Stimulated activated CD8-positive, alpha-beta memory T cell treated with anti-CD3 and anti-CD28 coated beads, Interleukin-12 subunit alpha, Interleukin-12 subunit beta, amount 100 ng/mL, for 24 hours (primary cell): ENCODE measurements around the gene CHST10.
"Not testable (repeated sequence)": the region's sequence is repeated elsewhere in the genome, so short reads cannot be mapped to it uniquely, and the experiment has no call there.

ENCODE experiments used
- DNase-seq: peaks from one replicate; pipeline ENCODE4 v3.0.0-alpha.2; 2020; ENCODE audit errors: extremely low read depth

The CHST10 gene

DNA sequence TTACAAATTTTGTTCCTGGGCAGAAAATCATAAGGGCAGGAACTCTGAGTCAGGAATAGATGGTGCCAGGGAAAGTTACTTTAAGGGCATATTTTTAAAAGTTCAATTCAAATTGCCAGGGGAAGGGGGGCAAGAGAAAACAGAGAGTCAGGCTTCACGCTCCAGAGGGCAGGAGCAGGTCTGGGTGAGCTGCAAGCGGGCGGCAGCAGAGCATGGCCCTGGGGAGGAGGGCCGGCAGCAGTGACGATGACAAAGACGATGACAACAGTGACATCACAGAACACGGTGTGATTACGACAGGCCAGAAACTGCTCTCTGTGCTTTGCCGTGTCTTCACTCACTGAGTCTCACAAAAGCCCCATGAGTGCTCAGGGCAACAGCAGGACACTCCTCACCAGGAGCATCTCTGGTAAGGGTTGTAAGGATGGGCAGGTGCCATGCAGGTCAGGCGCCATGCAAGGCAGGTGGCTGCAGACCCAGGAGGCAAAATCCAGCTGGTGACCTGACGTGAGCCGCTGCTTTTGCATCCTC is 23.3 kb downstream of the CHST10 start:
- no peak for DNase-seq

DNA sequence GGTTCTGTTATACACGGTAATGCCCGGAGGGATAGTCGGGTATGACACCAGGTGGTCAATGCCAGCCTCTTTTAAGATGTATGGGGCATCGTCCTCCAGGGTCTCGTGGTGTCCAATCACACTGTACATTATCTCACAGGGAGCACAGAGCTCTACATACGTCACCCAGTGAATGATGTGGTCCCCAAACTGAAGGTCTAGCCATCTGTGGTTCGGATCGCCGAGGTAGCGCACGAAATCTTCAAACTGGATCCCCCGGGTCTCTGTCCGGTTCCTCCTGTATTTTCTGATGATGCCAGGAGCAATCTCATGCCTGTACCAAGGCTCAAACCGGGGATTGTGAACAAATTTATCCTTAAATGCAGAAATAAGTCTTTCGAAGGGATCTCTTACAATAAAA is 24.1 kb downstream of the CHST10 start:
- DNase-seq = no peak

DNA sequence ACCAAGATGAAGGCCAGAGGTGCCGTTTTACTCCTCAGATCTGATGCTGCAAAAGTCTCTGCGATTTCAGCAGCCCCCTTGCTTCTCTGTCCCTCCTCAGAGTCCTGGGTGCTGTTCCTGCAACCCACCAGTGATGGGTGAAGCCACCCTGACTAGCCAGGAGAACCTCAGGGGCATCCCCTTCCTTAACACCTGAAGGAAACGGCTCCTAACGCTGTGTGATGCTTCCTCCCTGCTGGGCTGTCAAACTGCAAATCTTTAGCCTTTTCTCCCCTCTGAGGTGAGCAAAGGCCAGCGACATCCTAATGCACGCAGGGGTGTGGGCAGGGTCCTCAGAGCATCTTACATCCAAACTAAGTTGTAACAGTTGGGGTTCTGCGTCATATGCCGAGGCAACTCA is 24.8 kb downstream of the CHST10 start:
- DNase-seq = no peak

DNA sequence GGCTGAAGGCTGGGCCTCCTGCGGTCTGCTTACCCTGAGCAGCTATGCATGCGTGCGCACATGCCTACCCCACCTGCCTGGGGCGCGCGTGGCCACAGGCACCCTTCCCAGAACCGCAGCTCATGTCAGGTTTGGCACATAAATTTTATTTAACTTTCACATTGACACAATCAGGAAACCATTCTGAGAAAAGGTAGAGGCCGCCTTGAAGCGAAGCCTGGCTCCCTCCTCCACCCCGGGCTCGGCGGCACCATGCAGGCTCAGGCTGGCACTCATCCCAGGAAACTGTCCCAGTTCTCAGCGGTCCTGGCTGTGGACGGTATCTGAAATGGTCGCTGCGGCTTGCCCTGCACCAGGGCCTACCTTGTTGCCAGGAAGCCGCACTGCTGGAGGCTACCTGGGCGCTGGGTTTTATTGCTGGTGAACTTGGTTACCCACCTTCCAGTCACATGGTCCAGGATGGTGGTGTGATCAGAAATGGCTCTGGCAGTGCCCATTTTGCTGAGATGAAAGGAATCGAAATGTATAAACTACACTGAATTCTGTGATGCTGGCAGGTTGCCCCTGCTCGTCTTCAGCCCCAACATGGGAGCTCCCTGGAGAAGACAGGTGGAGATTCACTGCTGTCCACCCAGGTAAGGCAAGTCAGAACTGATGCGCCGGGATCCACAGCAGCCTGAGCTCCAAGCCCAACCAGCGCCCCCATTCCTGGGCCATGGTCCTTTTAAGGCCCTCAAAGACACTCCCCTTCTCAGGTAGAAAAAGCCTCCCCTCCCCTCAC is 25.5 kb downstream of the CHST10 start:
- DNase-seq = no peak

DNA sequence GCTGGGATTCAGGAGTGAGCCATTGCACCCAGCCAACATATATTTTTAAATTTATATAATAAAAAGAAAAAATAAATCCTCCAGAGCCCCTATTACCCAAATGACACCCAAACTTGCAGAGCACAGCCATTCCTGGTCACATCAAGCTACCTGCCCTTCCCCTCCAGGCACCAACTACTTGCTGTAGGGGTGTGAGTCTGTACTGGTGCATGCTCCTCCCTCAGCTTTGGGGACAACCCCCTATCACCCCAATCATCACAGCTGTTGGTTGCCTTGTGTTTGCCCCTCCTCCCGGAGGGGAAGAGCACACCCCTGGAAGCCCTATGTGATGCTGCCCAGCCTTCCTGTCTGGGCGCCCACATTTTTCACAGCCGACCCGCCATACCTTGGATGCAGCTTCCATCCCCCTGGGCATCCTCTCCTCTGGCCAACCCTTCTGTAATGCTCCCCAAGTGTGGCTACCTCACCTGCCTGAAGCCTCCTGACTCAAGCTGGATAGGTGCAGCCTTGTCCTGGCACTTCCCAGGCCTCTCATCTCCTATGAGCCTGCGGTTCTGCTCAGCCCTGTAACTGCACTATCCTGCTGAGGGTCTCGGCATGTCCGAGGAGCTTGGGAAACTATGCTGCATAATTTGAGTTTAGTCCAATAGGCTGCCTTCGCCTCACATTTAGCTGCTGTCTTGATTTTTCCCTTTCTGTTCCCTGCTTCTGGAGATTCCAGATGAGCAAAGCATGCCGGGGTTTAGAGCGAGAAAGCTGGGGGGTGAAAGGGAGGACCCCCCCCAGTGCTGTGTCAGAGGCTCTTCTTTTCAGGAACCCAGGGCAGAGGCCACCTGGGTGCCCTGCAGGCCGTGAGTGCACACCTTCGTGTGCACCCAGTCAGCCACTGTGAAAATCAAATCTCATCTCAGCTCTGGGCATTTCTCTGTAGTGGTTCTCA is 27.2 kb downstream of the CHST10 start:
- no peak for DNase-seq

DNA sequence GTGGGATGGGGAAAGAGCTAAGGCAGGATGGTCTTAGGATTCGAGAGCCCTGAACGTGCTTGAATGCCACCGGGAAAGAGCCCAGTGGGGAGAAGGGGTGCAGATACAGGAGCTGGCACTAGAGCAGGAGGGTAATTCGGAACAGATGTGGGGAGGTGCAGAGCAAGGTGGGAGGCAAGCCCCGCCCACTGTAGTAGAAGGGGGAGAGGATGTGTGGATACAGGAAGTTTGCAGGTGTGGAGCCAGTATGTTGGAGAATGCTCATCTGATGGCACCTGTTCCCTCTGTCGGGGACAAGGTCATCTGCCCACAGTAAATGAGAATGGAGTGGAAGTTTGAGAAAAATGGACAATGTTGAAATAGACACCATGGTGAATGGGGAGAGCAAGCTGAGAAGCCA is 28.8 kb downstream of the CHST10 start:
- DNase-seq = no peak

DNA sequence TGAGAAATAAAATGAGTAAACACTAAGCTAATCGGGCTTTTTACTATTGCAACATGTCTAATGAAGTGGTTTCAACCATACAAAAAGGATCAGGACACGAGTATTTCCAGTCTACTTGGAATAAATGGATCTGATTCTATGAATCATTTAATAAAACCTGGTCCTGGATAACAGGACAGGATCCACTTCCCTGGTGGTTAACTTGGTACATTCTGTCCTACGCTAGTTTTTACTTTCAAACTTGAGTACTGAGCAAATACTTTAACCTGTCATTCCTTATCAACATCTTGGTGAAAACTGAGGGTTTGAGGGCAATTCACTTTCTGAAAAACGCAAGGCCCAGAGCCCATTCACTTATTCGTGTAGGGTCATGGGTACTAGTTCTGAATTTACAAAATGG is 33.5 kb downstream of the CHST10 start:
- DNase-seq = no peak

DNA sequence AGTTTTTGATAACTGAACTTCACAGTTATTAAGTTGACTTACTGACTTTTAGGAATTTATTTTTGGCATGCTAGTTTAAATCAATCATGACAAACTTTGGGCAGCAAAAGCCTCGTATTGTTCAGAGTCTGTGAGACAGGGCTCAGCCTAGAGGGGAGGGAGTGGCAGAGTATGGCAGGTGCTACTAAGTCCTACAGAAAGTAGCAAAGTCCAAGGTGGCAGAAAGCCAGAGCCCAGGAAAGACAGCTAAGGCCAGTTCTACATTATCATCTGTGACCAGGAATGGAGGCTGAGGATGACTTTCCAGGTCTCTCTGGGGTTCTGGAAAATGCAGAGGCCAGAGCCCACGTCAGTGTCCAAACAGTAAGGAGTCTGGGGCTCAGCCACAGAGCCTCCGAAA is 34.2 kb downstream of the CHST10 start:
- no peak for DNase-seq

DNA sequence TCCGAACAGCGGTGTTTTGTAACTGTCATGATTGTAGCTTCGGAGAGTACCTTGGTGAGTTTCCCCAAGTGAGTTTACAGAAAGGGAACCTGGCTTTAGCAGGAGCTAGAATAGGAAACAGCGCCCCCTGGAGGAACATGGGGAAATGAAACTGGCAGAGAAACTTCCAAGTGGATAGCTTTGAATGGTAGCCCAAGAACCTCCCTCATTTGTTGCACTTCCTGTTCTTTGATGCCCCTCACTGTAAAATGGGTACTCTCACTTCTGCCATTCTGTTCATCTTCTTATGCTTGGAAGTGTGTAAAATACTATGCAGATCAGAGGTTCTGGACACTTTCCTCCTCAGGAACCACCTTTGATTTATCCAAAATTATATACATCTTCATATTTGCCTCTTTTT is 36.2 kb downstream of the CHST10 start:
- peak; percentile 33 for DNase-seq

DNA sequence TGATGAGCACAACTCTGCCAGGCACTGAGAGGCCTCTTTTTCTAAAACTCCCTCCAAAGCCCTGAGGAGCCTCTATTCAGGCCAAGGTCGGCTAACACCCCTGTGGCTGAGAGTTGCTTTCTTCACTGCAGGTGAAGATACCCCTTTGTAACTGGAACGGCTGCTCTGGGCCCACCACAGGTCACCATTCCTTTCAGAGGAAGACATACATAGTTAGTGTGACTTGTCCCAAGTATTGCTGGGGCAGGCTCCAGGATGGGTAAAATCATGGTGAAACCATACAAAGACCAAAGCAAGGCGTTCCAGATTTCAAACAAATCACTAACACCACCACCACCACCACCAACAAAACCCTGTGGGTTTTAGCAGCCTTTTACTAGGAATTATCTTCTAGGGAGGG is 36.8 kb downstream of the CHST10 start:
- no peak for DNase-seq

DNA sequence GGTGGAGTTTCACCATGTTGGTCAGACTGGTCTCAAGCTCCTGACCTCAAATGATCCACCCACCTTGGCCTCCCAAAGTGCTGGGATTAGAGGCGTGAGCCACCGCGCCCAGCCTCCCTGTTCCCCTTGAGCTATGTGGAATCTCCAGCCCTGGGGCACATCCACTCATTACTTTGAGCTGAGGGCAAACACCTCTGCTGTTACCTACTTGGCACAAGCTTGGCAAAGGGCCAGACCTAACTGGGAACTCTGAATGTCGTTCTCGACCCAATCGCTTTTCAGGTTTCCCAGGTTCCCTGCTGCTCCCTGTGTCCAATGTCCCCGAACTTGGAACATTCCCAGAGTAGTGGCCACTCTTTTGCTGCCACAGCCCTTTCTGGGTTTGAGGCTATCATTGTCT is 40.6 kb downstream of the CHST10 start:
- DNase-seq = no peak

DNA sequence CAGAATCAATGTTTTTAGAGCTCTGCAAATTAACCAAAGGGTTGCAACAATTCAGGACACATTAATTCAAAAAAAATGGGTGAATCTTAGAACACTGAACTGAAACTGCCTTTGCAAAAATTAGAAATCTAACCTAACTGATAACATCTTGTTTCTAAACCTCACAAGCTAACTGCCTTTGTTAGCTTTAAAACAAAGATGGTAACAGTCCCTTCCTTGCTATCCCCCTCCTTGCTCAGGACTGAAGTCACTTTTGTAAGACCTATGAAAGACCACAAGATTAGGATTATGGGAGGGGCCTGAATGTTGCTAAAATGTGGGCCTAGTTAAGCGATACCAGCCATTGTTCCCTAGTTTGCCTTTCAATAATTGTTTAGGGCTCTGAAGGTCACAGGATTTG is 50.3 kb downstream of the CHST10 start:
- DNase-seq = no peak

DNA sequence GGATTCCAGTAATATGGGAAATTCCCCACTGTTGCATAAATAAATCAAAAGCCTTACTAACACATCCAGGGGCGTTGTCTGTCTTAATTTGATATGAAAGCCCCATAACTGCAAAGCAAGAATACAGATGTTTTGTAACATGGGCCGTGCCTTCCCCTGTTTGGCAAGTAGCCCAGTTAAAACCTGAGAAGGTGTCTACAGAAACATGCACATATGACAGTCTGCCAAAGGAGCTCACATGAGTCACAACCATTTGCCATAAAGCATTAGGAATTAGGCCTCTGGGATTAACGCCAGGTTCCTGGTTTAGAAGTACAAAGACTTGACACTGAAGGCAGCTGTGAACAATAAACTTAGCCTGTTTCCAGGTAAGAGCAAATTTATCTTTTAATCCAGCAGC is 52.0 kb downstream of the CHST10 start:
- no peak for DNase-seq

DNA sequence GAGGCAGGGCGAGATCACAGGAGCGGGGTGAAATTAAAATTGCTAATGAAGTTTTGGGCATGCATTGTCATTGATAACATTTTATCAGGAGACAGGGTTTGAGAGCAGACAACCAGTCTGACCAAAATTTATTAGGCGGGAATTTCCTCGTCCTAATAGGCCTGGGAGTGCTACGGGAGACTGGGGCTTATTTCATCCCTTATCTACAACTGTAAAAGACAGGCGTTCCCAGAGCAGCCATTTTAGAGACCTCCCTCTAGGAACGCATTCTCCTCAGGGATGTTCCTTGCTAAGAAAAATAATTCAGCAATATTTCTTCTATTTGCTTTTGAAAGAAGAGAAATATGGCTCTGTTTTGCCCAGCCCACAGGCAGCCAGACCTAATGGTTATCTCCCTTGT is 55.2 kb downstream of the CHST10 start:
- not testable (repeated sequence) for DNase-seq

DNA sequence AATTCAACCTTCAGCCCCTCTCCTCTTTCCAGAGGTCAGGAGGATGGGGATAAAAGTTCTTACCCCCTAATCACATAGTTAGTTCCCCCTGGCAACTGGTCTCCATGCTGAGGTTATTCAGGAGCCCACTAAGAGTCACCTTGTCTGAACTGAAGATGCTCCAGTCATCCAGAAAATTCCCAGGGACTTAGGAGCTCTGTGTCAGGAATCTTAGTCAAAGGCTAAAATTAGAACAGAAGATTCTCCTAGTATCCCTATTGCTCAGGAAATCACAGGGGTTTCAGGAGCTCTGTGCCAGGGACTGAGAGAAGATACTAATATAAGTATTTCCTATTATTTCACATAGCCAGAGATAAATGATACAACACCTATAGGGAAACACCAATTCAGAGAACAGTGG is 57.9 kb downstream of the CHST10 start:
- no peak for DNase-seq

DNA sequence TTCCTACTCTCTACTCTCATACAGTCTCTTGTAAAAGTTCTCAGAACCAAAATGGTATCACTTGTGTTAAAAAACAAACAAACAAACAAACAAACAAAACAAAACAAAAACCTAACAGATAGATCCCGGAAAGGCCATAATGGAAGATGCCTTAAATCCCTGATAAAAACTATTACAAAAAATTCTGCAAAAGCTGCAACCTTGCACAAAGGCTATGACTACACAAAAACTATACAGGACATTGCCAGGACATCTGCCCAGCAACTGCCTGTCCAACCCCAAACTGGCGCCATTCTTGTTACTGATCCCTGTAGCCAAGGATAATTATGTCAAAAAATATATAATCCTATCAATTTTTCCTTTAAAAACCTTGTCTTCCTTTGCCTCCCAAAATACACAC is 58.9 kb downstream of the CHST10 start:
- DNase-seq = no peak

DNA sequence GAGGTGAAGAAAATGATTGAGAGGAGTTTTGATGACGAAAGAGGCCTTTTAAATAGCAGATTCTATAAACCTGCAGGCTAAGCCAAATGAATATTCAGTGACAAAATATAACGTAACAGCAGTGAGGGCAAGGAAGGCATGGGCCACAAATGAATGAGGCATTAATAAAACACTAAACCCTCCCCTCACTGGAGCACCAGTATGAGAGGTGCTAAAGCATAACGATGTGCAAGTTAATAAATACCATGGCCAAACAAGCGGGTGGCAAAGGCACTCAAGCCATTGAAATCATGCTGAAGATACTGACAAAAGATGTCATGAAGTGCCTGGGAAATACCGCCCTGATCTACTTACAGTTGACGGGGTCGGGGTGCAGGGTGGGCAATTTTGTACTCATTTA is 64.9 kb downstream of the CHST10 start:
- DNase-seq = no peak

DNA sequence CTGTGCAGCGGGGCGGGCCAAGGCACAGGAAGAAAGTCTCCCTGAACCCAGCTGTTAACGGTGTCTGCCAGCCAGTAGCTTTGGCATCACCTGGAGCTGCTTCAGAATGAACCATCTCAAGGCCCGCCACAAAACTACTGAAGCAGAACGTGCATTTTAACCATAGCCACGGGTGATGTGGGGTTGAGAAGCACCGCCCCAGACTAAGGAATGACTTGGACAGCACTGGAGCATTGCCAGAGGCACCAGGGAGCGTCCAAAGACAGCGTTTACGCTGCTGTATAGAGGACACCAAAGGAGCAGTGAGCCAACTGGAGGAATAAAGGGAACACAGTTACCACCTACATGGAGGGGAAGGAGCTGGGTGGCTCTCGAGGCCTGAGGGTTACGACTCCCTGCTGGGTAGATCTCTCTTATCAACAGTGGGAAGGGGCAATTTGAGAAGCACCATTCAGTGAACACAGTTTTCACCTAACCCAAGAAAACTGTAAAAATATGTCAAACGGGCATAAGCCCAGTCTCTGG is 66.7 kb downstream of the CHST10 start:
- DNase-seq = no peak

DNA sequence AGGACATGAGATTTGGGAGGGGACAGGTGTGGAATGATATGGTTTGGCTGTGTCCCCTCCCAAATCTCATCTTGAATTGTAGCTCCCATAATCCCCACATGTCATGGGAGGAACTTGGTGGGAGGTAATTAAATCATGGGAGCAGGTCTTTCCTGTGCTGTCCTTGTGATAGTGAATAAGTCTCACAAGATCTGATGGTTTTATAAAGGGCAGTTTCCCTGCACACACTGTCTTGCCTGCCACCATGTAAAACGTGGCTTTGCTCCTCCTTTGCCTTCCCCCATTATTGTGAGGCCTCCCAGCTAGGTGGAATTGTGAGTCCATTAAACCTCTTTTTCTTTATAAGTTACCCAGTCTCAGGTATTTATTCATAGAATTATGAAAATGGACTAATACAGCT is 72.3 kb downstream of the CHST10 start:
- DNase-seq = not testable (repeated sequence)

DNA sequence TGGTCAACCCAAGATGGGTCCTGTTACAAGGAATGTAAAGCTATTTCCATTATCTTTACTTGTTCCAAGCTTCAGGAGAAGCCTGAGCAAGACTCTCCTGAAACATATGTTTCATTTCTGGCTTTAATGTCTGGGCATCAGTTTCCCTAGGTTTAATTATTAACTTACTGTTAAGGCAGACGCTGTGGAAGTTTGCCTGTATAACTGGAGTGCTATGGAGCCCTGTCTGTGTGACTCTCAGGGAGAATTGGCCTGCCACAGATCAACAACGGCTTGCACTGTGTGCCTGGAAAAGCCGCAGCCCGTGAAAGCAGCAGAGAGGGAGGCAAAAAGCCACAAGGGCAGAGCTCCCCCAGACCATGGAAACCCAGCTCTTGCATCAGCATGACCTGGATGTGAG is 73.0 kb downstream of the CHST10 start:
- no peak for DNase-seq

DNA sequence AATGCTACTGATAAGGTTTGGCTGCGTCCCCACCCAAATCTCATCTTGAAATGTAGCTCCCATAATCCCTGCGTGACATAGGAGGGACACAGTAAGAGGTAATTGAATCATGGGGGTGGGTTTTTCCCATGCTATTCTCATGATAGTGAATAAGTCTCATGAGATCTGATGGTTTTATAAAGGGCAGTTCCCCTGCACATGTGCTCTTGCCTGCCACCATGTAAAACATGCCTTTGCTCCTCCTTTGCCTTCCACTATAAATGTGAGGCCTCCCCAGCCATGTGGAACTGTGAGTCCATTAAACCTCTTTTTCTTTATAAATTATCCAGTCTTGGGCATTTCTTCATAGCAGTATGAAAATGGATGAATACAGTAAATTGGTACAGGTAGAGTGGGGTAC is 75.0 kb downstream of the CHST10 start:
- DNase-seq = not testable (repeated sequence)
